Measurements from ENCODE around the gene THOC1.

THOC1 gene

GRCh38 chr18:199214-199613 is 68.6 kb downstream of the THOC1 start:
- TF ChIP-seq CTCF (IDR thresholded peaks at IDR 0.05) = no peak
- no peak for TF ChIP-seq ZFX (IDR thresholded peaks at IDR 0.05; ENCODE audit: borderline replicate concordance)
- no peak overlapping the region; the same call in 1 of the 2 replicates for H3K27ac ChIP-seq

- no peak for TF ChIP-seq CTCF (IDR thresholded peaks at IDR 0.05)
- no peak for TF ChIP-seq ZFX (IDR thresholded peaks at IDR 0.05; ENCODE audit: borderline replicate concordance)
Observed at GRCh38 chr18:195651-196050, 72.2 kb downstream of the THOC1 start.

GRCh38 chr18:192801-193200 is 75.0 kb downstream of the THOC1 start:
- TF ChIP-seq ZFX (IDR thresholded peaks at IDR 0.05; ENCODE audit: borderline replicate concordance) (no peak), CTCF (IDR thresholded peaks at IDR 0.05) (no peak)
- H3K27ac ChIP-seq = no peak overlapping the region

More at GRCh38 chr18:195651-196050, 72.2 kb downstream of the THOC1 start:
- no peak overlapping the region for H3K27ac ChIP-seq

DNA sequence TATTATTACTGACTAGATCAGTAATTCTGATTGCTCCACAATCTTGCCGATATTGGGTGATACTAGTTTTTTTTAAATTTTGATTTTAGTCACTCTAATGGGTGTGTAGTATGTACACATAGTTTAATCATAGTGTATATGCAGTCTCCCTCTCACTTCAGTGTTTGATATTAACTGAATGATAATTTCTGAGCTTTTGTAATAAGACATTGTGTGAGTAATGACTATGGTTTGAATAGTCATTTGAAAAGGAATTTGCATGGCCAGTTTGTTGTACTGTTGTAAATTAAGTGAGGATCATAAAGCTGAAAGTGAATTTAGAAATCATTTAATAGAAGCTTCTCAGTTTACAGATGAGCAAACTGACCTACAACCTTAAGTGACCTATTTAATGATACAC is 76.1 kb downstream of the THOC1 start:
- no peak overlapping the region for H3K27ac ChIP-seq
- TF ChIP-seq ZFX (IDR thresholded peaks at IDR 0.05; ENCODE audit: borderline replicate concordance) (no peak), CTCF (IDR thresholded peaks at IDR 0.05) (no peak)

DNA sequence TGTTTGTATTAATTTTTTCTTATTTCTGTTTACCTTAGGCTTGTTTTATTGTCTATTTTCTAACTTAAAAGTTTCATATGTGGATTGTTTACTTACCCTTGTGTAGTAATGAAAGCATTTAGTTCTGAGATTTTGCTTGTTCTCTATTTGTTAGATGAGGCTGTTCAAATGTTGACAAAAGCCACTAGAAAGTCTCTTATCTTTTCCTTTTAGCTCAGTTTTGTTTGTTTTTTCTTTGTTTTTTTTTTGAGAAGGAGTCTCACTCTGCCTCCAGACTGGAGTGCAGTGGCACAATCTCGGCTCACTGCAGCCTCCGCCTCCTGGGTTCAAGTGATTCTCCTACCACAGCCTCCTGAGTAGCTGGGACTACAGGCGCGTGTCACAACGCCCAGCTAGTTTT is 78.6 kb downstream of the THOC1 start:
- TF ChIP-seq CTCF (IDR thresholded peaks at IDR 0.05) (no peak), ZFX (IDR thresholded peaks at IDR 0.05; ENCODE audit: borderline replicate concordance) (no peak)
- H3K27ac ChIP-seq = no peak overlapping the region

DNA sequence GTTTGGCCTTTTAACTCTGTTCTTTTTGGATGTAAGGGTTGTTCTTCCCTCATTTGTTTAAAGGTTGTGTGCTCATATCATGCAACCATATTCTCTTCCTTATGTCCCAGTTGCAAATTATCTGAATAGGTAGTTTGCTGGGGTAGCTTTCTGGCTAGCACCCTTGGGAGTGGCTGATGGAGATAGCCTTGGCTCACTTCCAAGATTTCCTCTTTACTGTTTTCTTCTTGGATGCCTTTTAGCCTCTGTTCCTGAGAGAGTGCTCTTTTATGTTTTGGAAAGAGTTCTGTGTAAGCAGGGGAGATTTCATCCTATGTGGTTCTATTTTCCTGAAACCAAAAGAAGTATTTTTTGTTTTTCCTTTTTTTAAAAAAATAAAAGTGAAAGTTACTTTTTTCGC is 84.1 kb downstream of the THOC1 start:
- TF ChIP-seq ZFX (IDR thresholded peaks at IDR 0.05; ENCODE audit: borderline replicate concordance) (no peak), CTCF (IDR thresholded peaks at IDR 0.05) (no peak)
- no peak overlapping the region for H3K27ac ChIP-seq

- TF ChIP-seq CTCF (IDR thresholded peaks at IDR 0.05) = no peak
- TF ChIP-seq ZFX (IDR thresholded peaks at IDR 0.05; ENCODE audit: borderline replicate concordance) = no peak
- H3K27ac ChIP-seq = no peak overlapping the region
Observed at GRCh38 chr18:181711-182110, 86.1 kb downstream of the THOC1 start.
